T follicular helper cell (primary cell): ENCODE measurements around the gene TMEM200C.

Source experiments
- DNase-seq: peaks from one replicate; pipeline ENCODE4 v3.0.0-alpha.2; 2020; ENCODE audit warnings: low read depth
- total RNA-seq, 2 experiments: gene quantifications; one replicate each; lab custom pipeline; 2026; lab: John Stamatoyannopoulos, UW

TMEM200C gene
- total RNA-seq = 0 to 0.04 reads per million in 2 experiments

- DNase-seq = no peak
These were observed at the start of gene TMEM200C for GRCh38 chr18:5895299-5895875. Gene TMEM200C, minus strand, starts transcription at chr18:5895522. Its CDS starts 3,459 bp downstream, at chr18:5892063.

- DNase-seq = no peak
These were observed 49.1 kb upstream of the TMEM200C start for GRCh38 chr18:5944448-5944847.

GRCh38 chr18:5943514-5943913 is 48.2 kb upstream of the TMEM200C start:
- DNase-seq = no peak

- DNase-seq = no peak
These were observed 47.3 kb upstream of the TMEM200C start for GRCh38 chr18:5942591-5942990.

GRCh38 chr18:5941890-5942289 is 46.6 kb upstream of the TMEM200C start:
- DNase-seq = no peak

GRCh38 chr18:5939801-5940667 is 44.7 kb upstream of the TMEM200C start:
- no peak for DNase-seq

- no peak for DNase-seq
These were observed 42.5 kb upstream of the TMEM200C start for GRCh38 chr18:5937795-5938194.

GRCh38 chr18:5937121-5937520 is 41.8 kb upstream of the TMEM200C start:
- no peak for DNase-seq

- DNase-seq = no peak
These were observed 35.5 kb upstream of the TMEM200C start for GRCh38 chr18:5930789-5931188.

GRCh38 chr18:5918205-5918858 is 23.0 kb upstream of the TMEM200C start:
- no peak for DNase-seq

GRCh38 chr18:5914951-5915350 is 19.6 kb upstream of the TMEM200C start:
- DNase-seq = no peak

- no peak for DNase-seq
These were observed 18.7 kb upstream of the TMEM200C start for GRCh38 chr18:5914016-5914415.

- DNase-seq = no peak
These were observed 17.2 kb upstream of the TMEM200C start for GRCh38 chr18:5912566-5912965.

- DNase-seq = no peak
These were observed 13.8 kb upstream of the TMEM200C start for GRCh38 chr18:5909125-5909524.

- DNase-seq = no peak
These were observed 8.1 kb upstream of the TMEM200C start for GRCh38 chr18:5903386-5903785.

GRCh38 chr18:5900262-5900661 is 4.9 kb upstream of the TMEM200C start:
- no peak for DNase-seq

GRCh38 chr18:5899835-5900234 is 4.5 kb upstream of the TMEM200C start:
- no peak for DNase-seq

- DNase-seq = no peak
These were observed 786 bp upstream of the TMEM200C start for GRCh38 chr18:5895876-5896740.

- no peak for DNase-seq
These were observed 567 bp downstream of the TMEM200C start for GRCh38 chr18:5894611-5895298.

GRCh38 chr18:5893956-5894610 is 1.2 kb downstream of the TMEM200C start:
- no peak for DNase-seq
